ENCODE data around the gene SAE1.
"Not testable (repeated sequence)": the region's sequence is repeated elsewhere in the genome, so short reads cannot be mapped to it uniquely, and the experiment has no call there.

SAE1 gene

GRCh38 chr19:47097396-47098201, 33.0 kb upstream of the SAE1 start:
- DNase-seq (ENCODE audit: low spot score), result no peak
- in situ Hi-C loops (cut with MboI; ENCODE audit: low sequenced_read_pairs, unreplicated experiment), result no loop called here
- no peak for TF ChIP-seq CTCF (IDR thresholded peaks at IDR 0.05; ENCODE audit: borderline replicate concordance, control extremely low read depth, extremely low read depth, insufficient read depth, missing control alignments)

DNA sequence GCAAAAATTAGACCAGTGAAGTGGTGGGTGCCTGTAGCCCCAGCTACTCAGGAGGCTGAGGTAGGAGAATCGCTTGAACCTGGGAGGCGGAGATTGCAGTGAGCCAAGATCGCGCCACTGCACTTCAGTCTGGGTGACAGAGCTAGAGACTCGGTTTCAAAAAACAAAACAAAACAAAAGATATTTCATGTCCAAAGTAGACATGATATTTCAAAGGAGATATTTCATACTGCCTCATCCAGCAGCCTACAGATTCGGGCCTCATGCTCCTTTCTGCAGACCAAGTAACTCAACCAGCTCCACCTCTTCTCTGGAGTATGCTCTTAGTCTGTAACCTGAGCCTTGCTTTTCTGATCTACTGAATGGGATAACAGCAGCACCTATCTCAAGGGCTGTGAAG, 32.0 kb upstream of the SAE1 start:
- no peak for TF ChIP-seq CTCF (IDR thresholded peaks at IDR 0.05; ENCODE audit: borderline replicate concordance, control extremely low read depth, extremely low read depth, insufficient read depth, missing control alignments)
- no peak for DNase-seq (ENCODE audit: low spot score)
- in situ Hi-C loops (cut with MboI; ENCODE audit: low sequenced_read_pairs, unreplicated experiment), result no loop called here

GRCh38 chr19:47099576-47100050, 31.0 kb upstream of the SAE1 start:
- TF ChIP-seq CTCF (IDR thresholded peaks at IDR 0.05; ENCODE audit: borderline replicate concordance, control extremely low read depth, extremely low read depth, insufficient read depth, missing control alignments), result no peak
- no peak for DNase-seq (ENCODE audit: low spot score)
- in situ Hi-C loops (cut with MboI; ENCODE audit: low sequenced_read_pairs, unreplicated experiment), result no loop called here

DNA sequence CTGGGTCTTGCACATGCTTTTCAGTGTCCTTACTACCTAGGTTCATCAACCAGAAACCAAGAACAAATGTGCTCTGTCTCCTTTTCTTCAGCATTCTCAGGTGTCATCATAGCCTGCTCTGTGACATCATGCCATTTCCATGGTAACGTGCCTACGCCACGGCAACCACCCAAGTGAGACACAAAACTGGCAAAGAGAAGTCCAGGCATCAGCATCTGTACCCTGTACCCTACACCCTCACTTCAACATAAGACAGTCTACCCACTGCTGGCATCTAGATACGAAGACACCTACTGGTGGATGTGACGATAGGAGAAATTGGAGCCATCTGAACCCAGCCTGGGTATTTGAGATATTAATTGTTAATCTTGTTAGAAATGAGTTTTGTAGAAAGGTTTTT, 30.3 kb upstream of the SAE1 start:
- DNase-seq (ENCODE audit: low spot score), result no peak
- no peak for TF ChIP-seq CTCF (IDR thresholded peaks at IDR 0.05; ENCODE audit: borderline replicate concordance, control extremely low read depth, extremely low read depth, insufficient read depth, missing control alignments)
- in situ Hi-C loops (cut with MboI; ENCODE audit: low sequenced_read_pairs, unreplicated experiment), result no loop called here

DNA sequence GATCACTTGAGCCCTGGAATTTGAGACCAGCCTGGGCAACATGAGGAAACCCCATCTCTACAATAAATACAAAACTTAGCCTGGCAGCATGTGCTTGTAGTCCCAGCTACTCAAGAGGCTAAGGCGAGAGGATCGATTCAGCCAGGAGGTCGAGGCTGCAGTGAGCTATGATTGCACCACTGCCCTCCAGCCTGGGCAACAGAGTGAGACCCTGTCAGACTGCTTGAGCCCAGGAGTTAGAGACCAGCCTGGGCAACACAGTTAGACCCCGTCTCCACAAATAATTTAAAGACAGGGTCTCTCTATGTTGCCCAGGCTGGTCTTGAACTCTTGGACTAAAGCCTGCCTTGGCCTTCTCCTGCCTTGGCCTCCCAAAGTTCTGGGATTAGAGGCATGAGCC, 29.5 kb upstream of the SAE1 start:
- DNase-seq (ENCODE audit: low spot score); in situ Hi-C loops (cut with MboI; ENCODE audit: low sequenced_read_pairs, unreplicated experiment): not testable (repeated sequence)

DNA sequence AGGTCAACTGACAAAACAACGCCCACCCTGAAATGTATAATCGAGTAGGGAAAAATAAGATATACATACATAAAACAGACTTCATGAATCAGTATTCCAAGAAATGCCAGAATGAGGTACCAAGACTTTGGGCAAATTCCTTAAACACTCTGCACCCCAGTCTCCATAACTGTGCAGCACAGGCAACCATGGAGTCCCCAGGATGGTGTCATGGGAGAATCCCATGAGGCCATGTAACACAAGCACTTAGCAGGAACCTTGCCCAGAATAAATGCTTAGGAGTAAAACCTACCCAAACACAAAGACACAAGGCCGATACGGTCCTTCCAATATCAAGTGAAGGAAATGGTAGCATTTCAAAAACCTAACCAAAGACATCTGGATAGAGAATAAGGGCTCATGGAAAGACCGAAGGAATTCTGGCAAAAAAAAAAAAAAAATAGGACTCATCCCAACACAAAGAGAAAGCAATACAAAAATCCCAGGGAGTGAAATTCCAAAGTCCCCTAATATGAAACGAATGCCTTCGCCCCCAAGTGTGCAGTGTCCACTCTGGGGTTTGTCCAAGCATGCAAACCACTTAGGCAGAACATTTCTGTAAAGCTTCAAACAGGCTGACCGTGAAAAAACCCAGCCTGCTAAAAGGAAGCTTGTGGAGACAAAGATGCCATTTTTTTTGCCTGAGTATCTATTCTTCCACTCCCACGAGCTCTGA, 28.1 kb upstream of the SAE1 start:
- TF ChIP-seq CTCF (IDR thresholded peaks at IDR 0.05; ENCODE audit: borderline replicate concordance, control extremely low read depth, extremely low read depth, insufficient read depth, missing control alignments), result no peak
- DNase-seq (ENCODE audit: low spot score), result no peak
- in situ Hi-C loops (cut with MboI; ENCODE audit: low sequenced_read_pairs, unreplicated experiment), result no loop called here

GRCh38 chr19:47104680-47105079, 26.0 kb upstream of the SAE1 start:
- in situ Hi-C loops (cut with MboI; ENCODE audit: low sequenced_read_pairs, unreplicated experiment), result no loop called here
- no peak for TF ChIP-seq CTCF (IDR thresholded peaks at IDR 0.05; ENCODE audit: borderline replicate concordance, control extremely low read depth, extremely low read depth, insufficient read depth, missing control alignments)
- no peak for DNase-seq (ENCODE audit: low spot score)
